Calu3 (cell line): ENCODE data around the gene CPB2. TPM values are rescaled to one million over a fixed set of nuclear protein-coding genes. Genes with fewer than 3 reads are reported as not detected.

Experiments
- BruUV-seq: library from RNA; stranded (reverse); fragments of 400-500 nt; replicated peaks from 2 replicates; lab custom pipeline; 2021; lab: Mats Ljungman, UMichigan
- CTCF ChIA-PET: fragments of 300-600 bp; sonication (Branson Sonifier 250); formaldehyde crosslinking; loops from one replicate; lab custom pipeline; 2022; ENCODE audit warnings: antibody characterized with exemption; lab: Charles Lee
- DNase-seq: peaks from one replicate; pipeline ENCODE4 v3.0.0; 2022
- H3K27ac Mint-ChIP-seq: one replicate; pipeline ENCODE4 v1.8.0; 2022; ENCODE audit warnings: mixed read lengths; ENCODE audit not compliant: unreplicated experiment
- H3K27me3 Mint-ChIP-seq: one replicate; pipeline ENCODE4 v1.8.0; 2022; ENCODE audit warnings: mixed read lengths; ENCODE audit not compliant: unreplicated experiment
- H3K36me3 Mint-ChIP-seq: one replicate; pipeline ENCODE4 v1.8.0; 2022; ENCODE audit warnings: mild to moderate bottlenecking, moderate library complexity, mixed read lengths; ENCODE audit not compliant: insufficient read depth, unreplicated experiment
- H3K4me1 Mint-ChIP-seq: one replicate; pipeline ENCODE4 v1.8.0; 2022; ENCODE audit warnings: mild to moderate bottlenecking, low read depth, mixed read lengths; ENCODE audit not compliant: unreplicated experiment
- H3K4me3 Mint-ChIP-seq: one replicate; pipeline ENCODE4 v1.8.0; 2022; ENCODE audit warnings: mild to moderate bottlenecking, low read depth, moderate library complexity, mixed read lengths; ENCODE audit not compliant: unreplicated experiment
- H3K9me3 Mint-ChIP-seq: one replicate; pipeline ENCODE4 v1.8.0; 2022; ENCODE audit warnings: low read depth, mixed read lengths; ENCODE audit not compliant: unreplicated experiment
- CTCF ChIP-seq: fragments of 200-600 bp; IDR thresholded peaks from one replicate; pipeline ENCODE4 v1.8.0; 2022; ENCODE audit warnings: antibody characterized with exemption; ENCODE audit not compliant: unreplicated experiment
- intact Hi-C: fragments of 100-400 bp; cut with micrococcal nuclease; formaldehyde crosslinking; loops from one replicate; pipeline ENCODE4 v1.10.0; 2022; ENCODE audit not compliant: unreplicated experiment
- total RNA-seq: library from RNA; stranded (reverse); gene quantifications from 2 replicates; pipeline ENCODE4 v1.2.3, GENCODE V29; 2022

CPB2 gene
- total RNA-seq, 1 experiment from 2014 or later = not detected

DNA sequence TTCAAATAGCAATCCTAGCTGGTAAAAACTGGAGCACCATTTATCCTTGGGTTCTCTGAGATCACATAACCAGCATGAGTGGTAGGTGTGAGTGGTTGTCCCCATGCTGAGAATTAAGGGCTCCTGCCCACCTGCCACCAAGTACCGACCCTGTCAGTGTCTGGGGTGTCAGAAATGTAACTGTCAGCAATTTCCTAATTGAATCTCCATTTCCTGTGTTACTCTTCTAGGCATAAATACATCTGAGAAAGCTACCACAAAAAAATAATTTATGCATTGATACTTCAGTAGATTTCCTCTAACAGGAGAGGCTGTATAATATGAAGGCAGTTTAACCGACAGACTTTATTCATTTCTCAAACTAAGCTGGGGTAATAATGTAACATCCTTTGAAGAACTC lies 25.1 kb downstream of the CPB2 start:
- no peak overlapping the region for H3K27ac Mint-ChIP-seq
- H3K9me3 Mint-ChIP-seq = no peaks in the 10 kb centered on the region
- no peak overlapping the region for H3K4me3 Mint-ChIP-seq
- TF ChIP-seq CTCF = no peak
- no peaks in the 10 kb centered on the region for H3K4me1 Mint-ChIP-seq
- intact Hi-C loops = no loop called here
- no peaks in the 10 kb centered on the region for H3K27me3 Mint-ChIP-seq
- H3K36me3 Mint-ChIP-seq = no peaks in the 10 kb centered on the region
- no peak for DNase-seq
- CTCF ChIA-PET = no interaction called here
- BruUV-seq = no TSS peak

DNA sequence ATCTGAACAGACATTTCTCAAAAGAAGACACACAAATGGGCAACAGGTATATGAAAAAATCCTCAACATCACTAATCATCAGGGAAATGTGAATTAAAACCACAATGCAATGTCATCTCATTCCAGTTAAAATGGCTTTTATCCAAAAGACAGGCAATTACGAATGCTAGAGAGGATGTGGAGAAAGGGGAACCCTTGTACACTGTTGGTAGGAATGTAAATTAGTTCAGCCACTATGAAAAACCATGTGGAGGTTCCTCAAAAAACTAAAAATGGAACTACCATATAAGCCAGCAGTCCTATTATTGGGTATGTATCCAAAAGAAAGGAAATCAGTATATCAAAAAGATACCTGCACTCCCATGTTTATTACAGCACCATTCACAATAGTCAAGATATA lies 27.6 kb downstream of the CPB2 start:
- H3K27ac Mint-ChIP-seq = no peak overlapping the region
- no TSS peak for BruUV-seq
- DNase-seq = no peak
- TF ChIP-seq CTCF = no peak
- H3K4me1 Mint-ChIP-seq = no peaks in the 10 kb centered on the region
- no peaks in the 10 kb centered on the region for H3K27me3 Mint-ChIP-seq
- CTCF ChIA-PET = no interaction called here
- intact Hi-C loops = no loop called here
- no peak overlapping the region for H3K4me3 Mint-ChIP-seq
- H3K9me3 Mint-ChIP-seq = no peaks in the 10 kb centered on the region
- H3K36me3 Mint-ChIP-seq = no peaks in the 10 kb centered on the region

GRCh38 chr13:46076827-46077226 lies 28.0 kb downstream of the CPB2 start:
- no peaks in the 10 kb centered on the region for H3K27me3 Mint-ChIP-seq
- TF ChIP-seq CTCF = no peak
- intact Hi-C loops = no loop called here
- H3K36me3 Mint-ChIP-seq = no peaks in the 10 kb centered on the region
- no peaks in the 10 kb centered on the region for H3K4me1 Mint-ChIP-seq
- H3K9me3 Mint-ChIP-seq = no peaks in the 10 kb centered on the region
- BruUV-seq = no TSS peak
- no peak overlapping the region for H3K4me3 Mint-ChIP-seq
- CTCF ChIA-PET = no interaction called here
- DNase-seq = no peak
- no peak overlapping the region for H3K27ac Mint-ChIP-seq

DNA sequence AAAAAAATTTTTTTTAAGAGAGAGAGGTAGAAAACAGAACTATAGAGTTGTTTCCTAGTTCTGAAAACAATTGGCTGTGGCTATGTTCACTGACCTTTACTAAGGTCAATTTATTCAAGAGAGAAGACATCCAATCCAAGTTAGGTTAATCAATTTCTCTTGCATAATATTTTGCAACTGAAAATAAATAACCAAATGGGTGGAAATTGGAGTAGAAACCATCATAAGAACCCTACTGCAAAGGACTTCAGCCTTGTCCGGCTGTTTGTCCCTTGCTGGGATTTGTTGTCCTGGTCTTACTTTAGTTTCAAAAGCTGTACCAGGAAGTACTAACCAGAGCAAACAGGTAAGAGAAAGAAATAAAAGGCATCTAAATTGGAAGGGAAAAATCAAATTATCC lies 29.0 kb downstream of the CPB2 start:
- Mint-ChIP-seq H3K27me3 (no peaks in the 10 kb centered on the region), H3K36me3 (no peaks in the 10 kb centered on the region), H3K4me3 (no peak overlapping the region), H3K9me3 (no peaks in the 10 kb centered on the region), H3K27ac (no peak overlapping the region), H3K4me1 (no peaks in the 10 kb centered on the region)
- no peak for TF ChIP-seq CTCF
- CTCF ChIA-PET = no interaction called here
- no peak for DNase-seq
- no TSS peak for BruUV-seq
- intact Hi-C loops = no loop called here
